HFFc6 (cell line): Measurements from ENCODE around the gene NRP1. TPM values are rescaled to one million over a fixed set of nuclear protein-coding genes. Genes with fewer than 3 reads are reported as not detected.

Source experiments
- DNase-seq: peaks from one replicate; pipeline ENCODE4 v3.0.0-alpha.2; 2018
- H3K27ac Mint-ChIP-seq: 2 replicates; pipeline ENCODE4 v1.8.0; 2020; ENCODE audit warnings: mild to moderate bottlenecking, mixed read lengths
- H3K27me3 Mint-ChIP-seq: 2 replicates; pipeline ENCODE4 v1.8.0; 2021; ENCODE audit warnings: mild to moderate bottlenecking, moderate library complexity, mixed read lengths; ENCODE audit not compliant: insufficient read depth
- H3K36me3 Mint-ChIP-seq: 2 replicates; pipeline ENCODE4 v1.8.0; 2021; ENCODE audit warnings: low read depth, mixed read lengths
- H3K4me1 Mint-ChIP-seq: 2 replicates; pipeline ENCODE4 v1.8.0; 2020; ENCODE audit warnings: low read depth, mixed read lengths
- H3K4me3 Mint-ChIP-seq: 2 replicates; pipeline ENCODE4 v1.8.0; 2020; ENCODE audit warnings: mild to moderate bottlenecking, moderate library complexity, mixed read lengths
- H3K9me3 Mint-ChIP-seq: 2 replicates; pipeline ENCODE4 v1.8.0; 2020; ENCODE audit warnings: mild to moderate bottlenecking, mixed read lengths
- total RNA-seq, 6 experiments: library from RNA; stranded (reverse); fragmentation: NEBNext Ultra II Directional; extraction: Animal tissue kit (Norgen Biotek cat#: 25700); gene quantifications; 2 replicates in 1 of 6; 3 replicates in 5 of 6; pipeline ENCODE4 v1.2.3, GENCODE V29; 2021
- TF ChIP-seq, protein P1 (sequence below): fragments of 200-600 bp; sonication (generic); IDR thresholded peaks from 2 replicates; pipeline ENCODE4 v1.5.0; 2021; ENCODE audit warnings: antibody characterized with exemption, mild to moderate bottlenecking

NRP1 gene
- total RNA-seq, 6 experiments from 2014 or later: 136 to 164 (median 147) TPM

DNA sequence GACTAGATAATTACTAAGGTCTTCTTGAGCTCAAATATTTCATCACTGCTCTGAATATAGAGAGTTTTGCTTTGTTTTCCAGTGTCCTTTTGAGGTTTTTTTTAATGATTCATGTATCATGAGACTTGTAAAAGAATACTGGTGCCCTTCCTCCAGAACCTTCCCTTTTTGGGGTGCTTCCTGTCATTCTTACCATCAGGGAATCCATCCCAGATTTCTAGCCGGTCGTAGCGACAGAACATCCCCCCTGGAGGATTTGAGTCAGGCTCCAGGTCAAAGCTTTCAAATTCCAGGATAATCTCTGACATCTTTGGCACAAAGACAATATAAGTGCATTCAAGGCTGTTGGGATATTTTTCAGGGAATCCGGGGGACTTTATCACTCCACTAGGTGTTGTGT is 71.0 kb downstream of the NRP1 start:
- Mint-ChIP-seq H3K4me1 (peaks cover 66% of the 10 kb centered on the region), H3K27ac (peak overlapping the region; percentile 96), H3K9me3 (no peaks in the 10 kb centered on the region), H3K36me3 (peaks cover 58% of the 10 kb centered on the region), H3K4me3 (peak overlapping the region; percentile 56), H3K27me3 (peaks cover 1% of the 10 kb centered on the region; the same call in 1 of the 2 replicates)
- TF ChIP-seq, protein P1, sequence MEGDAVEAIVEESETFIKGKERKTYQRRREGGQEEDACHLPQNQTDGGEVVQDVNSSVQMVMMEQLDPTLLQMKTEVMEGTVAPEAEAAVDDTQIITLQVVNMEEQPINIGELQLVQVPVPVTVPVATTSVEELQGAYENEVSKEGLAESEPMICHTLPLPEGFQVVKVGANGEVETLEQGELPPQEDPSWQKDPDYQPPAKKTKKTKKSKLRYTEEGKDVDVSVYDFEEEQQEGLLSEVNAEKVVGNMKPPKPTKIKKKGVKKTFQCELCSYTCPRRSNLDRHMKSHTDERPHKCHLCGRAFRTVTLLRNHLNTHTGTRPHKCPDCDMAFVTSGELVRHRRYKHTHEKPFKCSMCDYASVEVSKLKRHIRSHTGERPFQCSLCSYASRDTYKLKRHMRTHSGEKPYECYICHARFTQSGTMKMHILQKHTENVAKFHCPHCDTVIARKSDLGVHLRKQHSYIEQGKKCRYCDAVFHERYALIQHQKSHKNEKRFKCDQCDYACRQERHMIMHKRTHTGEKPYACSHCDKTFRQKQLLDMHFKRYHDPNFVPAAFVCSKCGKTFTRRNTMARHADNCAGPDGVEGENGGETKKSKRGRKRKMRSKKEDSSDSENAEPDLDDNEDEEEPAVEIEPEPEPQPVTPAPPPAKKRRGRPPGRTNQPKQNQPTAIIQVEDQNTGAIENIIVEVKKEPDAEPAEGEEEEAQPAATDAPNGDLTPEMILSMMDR: no peak
- peak; percentile 49 for DNase-seq

DNA sequence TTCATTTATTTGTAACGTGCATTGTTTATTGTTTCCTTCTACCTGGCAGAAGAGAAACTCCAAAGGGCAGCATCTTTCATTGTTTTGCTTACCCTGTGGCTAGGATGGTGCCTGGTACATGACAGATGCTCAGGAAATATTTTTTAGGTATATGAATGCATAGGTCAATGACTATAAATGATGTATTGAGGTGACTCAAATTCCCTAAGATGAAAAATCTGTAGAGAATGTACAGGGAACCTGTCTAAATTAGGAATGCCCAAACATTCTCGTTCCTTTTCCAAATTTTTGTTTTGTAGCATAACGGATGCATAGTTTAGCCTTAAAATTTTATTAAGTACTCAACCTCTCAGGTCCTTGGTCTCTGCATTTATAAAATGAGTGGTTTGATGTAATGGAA is 71.6 kb downstream of the NRP1 start:
- Mint-ChIP-seq H3K36me3 (peaks cover 56% of the 10 kb centered on the region), H3K4me3 (peak overlapping the region; percentile 56), H3K9me3 (no peaks in the 10 kb centered on the region), H3K27ac (peak overlapping the region; percentile 96), H3K4me1 (peaks cover 68% of the 10 kb centered on the region), H3K27me3 (peaks cover 1% of the 10 kb centered on the region; the same call in 1 of the 2 replicates)
- TF ChIP-seq, protein P1: no peak
- no peak for DNase-seq

DNA sequence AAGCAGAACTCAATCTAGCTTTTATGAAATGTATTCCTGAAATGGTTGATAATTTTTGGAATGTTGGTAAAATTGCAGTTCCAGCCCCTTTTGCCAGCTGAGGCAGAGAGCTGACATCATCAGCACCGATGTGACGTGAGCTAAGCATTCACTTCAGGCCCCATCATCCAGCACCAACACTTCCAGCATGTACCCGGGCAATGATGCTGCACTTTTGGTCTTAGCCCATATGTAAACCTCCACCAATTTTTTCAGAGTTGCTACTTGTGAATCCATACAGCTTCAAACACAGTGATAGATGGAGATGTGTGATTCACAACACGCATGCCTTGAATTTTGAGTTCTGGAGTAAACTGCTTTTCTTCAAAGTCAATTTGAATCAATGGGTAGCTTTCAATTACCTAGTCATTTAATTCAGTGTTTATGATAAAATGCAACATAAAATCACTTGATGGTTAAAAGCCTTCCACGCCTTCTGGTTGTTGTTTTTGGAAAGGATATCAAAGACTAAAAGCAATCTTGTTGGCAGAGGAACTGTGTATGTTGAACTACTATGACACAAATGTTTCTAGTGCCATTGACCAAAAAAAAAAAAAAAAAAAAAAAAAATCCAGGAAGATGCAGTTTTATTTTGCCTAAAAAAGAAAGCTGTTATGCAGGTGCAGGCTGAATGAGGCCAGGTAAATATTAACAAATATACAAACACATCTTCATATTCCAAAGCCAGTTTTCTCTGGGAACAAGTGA is 73.9 kb downstream of the NRP1 start:
- H3K27ac Mint-ChIP-seq: peak overlapping the region; percentile 33
- TF ChIP-seq, protein P1: no peak
- peaks cover 55% of the 10 kb centered on the region for H3K36me3 Mint-ChIP-seq
- no peaks in the 10 kb centered on the region for H3K9me3 Mint-ChIP-seq
- H3K27me3 Mint-ChIP-seq: peaks cover 4% of the 10 kb centered on the region; the same call in 1 of the 2 replicates
- peaks cover 67% of the 10 kb centered on the region for H3K4me1 Mint-ChIP-seq
- H3K4me3 Mint-ChIP-seq: no peak overlapping the region
- DNase-seq: no peak

DNA sequence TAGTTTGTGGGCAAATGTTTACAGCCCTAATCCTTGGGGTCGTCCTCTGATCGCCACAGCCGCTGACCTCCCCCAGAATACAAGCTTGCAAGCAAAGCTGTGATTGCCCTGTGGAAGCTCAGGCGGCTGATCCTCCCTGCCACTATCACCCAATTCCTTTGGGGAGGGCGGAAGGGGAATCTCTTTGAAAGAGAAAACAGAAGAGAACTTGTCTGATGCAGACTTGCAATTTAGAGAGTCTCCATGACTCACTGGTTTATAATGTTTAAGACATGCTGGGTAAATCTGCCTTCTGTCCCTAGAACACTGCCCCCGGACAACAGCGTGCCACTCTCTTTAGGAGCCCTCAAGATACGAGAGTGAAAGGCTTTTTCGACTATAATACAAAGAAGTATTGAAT is 75.5 kb downstream of the NRP1 start:
- Mint-ChIP-seq H3K27ac (peak overlapping the region; percentile 60), H3K27me3 (peaks cover 3% of the 10 kb centered on the region; the same call in 1 of the 2 replicates), H3K4me3 (peak overlapping the region; percentile 16; the same call in 1 of the 2 replicates), H3K9me3 (no peaks in the 10 kb centered on the region), H3K4me1 (peaks cover 66% of the 10 kb centered on the region), H3K36me3 (peaks cover 58% of the 10 kb centered on the region)
- peak; percentile 22 for DNase-seq
- TF ChIP-seq, protein P1: no peak

DNA sequence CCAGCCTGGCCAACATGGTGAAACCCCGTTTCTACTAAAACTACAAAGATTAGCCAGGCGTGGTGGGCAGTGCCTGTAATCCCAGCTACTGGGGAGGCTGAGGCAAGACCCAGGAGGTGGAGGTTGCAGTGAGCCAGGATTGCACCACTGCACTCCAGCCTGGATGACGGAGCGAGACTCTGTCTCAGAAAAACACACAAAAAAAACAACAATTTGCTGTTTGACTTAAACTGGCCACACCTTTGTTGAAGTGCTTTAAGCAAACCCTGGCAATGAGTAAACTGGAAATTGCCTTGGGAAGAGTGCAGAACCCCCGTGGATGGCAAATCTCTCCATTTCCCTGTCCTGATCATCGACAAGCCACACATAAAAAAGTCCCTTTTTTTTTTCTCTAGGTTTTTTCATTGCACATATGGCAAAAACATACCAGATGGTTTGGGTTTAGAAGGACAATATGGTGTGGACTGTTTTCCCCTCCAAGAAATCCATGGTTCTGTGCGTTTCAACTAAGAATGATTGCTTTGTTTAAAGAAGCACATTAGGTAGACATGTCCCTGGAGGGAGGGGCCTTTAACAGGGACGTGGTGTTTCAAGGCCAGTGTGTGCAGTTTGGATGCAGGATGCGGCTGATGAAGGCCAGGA is 76.9 kb downstream of the NRP1 start:
- no peak for DNase-seq
- TF ChIP-seq, protein P1: no peak
- Mint-ChIP-seq H3K4me1 (peaks cover 66% of the 10 kb centered on the region), H3K27me3 (peaks cover 9% of the 10 kb centered on the region; the same call in 1 of the 2 replicates), H3K9me3 (no peaks in the 10 kb centered on the region), H3K36me3 (peaks cover 66% of the 10 kb centered on the region), H3K27ac (no peak overlapping the region), H3K4me3 (no peak overlapping the region)
